Neural progenitor cell (in vitro differentiated cells): Measurements from ENCODE around the gene CDC42BPA.

Experiments
- CTCF ChIP-seq: fragments of 200-600 bp; sonication (generic); IDR thresholded peaks from 2 replicates; pipeline ENCODE4 v1.5.1; 2017; ENCODE audit warnings: antibody characterized with exemption, mild to moderate bottlenecking
- EZH2phosphoT487 ChIP-seq: fragments of 200-600 bp; sonication (generic); IDR thresholded peaks from 2 replicates; pipeline ENCODE4 v1.6.1; 2017; ENCODE audit warnings: antibody characterized with exemption

DNA sequence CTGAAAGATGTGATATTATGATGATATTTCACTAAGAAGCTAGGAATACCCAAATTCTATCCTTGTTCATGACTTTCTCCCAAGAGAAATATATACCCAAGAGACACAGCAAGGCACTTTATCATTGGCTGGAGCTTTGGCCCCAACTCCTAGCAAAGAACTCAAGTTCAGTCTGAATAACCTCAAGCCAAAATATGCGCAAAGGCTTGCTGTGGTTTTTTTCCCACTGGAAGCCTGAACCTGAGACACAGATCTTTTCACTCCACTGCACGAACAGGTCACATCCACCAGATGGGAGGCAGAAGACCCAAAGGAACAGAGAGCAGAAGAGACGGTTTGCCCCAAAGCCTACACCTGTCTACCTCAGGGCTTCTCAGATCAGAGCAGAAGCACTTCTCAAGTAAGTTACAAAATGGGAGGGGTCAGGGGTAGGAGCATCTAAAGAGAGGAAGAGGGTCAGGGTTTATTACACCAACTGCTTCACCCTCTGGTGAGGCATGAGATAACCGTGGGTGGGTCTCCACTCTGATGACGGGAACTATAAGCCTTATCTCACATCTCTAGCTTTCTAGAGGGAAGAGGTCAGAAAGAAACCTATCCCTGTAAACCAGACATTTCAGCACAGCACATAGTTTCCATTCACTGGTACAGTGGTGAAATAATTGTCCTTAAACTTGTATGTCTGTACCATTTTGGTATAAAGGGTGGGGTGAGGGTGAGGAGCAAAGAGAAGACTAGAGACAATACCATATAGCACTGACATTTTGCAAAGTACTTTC is 17.1 kb upstream of the CDC42BPA start:
- TF ChIP-seq CTCF = no peak
- no peak for TF ChIP-seq EZH2phosphoT487
